NCI-H345 (cell line): ENCODE data around the gene SDSL.

Experiments used
- DNase-seq: peaks from one replicate; lab custom pipeline; 2025; lab: John Stamatoyannopoulos, UW

The SDSL gene

GRCh38 chr12:113420996-113421595 is 1.1 kb upstream of the SDSL start:
- DNase-seq, result no peak

GRCh38 chr12:113422886-113423669 is 898 bp downstream of the SDSL start:
- no peak for DNase-seq

DNA sequence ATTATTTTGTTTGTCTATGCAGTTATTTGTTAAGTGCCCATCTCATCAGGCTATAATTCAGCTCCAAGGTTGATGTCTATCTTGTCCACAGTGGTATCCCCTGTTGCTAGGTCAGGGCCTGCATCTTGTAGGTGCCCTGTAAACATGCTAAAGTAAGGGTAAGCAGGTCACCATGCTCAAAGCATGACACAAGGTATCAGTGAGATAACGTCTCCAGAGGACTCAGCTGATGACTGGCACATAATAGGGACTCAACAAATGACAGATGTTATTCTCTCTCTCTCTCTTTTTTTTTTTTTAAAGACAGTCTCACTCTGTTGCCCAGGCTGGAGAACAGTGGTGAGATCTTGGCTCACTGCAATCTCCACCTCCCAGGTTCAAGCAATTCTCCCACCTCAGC is 2.3 kb downstream of the SDSL start:
- no peak for DNase-seq

DNA sequence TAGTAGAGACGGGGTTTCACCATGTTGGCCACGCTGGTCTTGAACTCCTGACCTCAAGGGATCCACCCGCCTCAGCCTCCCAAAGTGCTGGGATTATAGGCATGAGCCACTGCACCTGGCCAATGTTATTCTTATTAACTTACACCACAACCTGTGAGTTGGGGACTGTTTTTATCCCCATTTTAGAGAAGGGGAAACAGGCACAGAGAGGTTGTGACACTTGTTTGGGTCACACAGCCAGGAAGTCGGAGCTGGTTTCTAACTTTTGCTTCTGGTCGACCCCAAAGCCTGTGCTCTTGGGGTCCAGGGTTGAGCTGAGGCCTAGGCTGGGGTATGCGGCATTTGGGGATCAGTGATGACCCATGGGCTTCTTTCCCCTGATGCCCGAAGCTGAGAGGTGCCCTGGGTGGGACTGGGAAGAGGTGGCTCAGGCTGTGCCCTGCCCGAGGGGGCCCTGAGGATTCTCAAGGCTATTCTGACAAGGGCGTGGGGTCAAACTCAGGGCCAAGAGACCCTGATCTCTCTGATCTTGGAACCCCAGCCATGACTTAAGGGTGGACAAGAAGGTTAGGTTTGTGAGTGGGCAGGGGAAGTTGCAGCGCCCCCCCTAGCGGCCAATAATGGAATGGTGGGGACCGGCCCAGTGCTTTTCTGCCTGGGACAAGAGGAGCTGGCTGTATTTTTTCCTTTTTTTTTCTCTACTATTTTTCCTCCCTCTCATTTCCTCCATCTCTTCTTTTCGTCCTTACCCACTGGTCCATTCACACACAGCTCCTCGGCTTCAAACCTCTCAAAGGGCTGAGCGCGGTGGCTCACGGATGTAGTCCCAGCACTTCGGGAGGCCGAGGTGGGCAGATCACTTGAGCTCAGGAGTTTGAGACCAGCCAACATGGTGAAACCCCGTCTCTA is 3.0 kb downstream of the SDSL start:
- no peak for DNase-seq

- no peak for DNase-seq
These were observed 3.8 kb downstream of the SDSL start for GRCh38 chr12:113425960-113426453.

DNA sequence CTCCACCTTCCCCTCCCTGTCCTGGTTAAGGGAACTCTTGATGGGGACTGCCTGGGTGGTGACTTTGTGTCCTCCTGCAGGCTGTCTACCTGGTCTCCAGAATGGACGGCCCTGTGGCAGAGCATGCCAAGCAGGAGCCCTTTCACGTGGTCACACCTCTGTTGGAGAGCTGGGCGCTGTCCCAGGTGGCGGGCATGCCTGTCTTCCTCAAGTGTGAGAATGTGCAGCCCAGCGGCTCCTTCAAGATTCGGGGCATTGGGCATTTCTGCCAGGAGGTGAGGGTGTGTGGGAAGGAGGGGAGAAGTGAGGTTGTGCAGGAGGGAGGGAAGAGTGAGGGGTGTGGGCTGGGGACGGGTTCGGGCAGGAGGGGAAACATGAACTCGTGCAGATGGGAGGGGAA is 5.7 kb downstream of the SDSL start:
- no peak for DNase-seq

- no peak for DNase-seq
These were observed 6.3 kb downstream of the SDSL start for GRCh38 chr12:113428482-113428881.

- DNase-seq, result no peak
These were observed 10.8 kb downstream of the SDSL start for GRCh38 chr12:113432986-113433385.

- DNase-seq, result no peak
These were observed 13.2 kb downstream of the SDSL start for GRCh38 chr12:113435367-113435766.

- DNase-seq, result no peak
These were observed 14.4 kb downstream of the SDSL start for GRCh38 chr12:113436586-113436985.

GRCh38 chr12:113436993-113437728 is 15.0 kb downstream of the SDSL start:
- DNase-seq, result no peak

GRCh38 chr12:113437729-113438100 is 15.5 kb downstream of the SDSL start:
- no peak for DNase-seq

- DNase-seq, result no peak
These were observed 16.5 kb downstream of the SDSL start for GRCh38 chr12:113438523-113439300.

- DNase-seq, result no peak
These were observed 17.1 kb downstream of the SDSL start for GRCh38 chr12:113439301-113439597.

GRCh38 chr12:113439606-113440030 is 17.4 kb downstream of the SDSL start:
- peak; percentile 43 for DNase-seq

- no peak for DNase-seq
These were observed 18.2 kb downstream of the SDSL start for GRCh38 chr12:113440336-113440735.

- DNase-seq, result no peak
These were observed 19.0 kb downstream of the SDSL start for GRCh38 chr12:113440947-113441782.

- DNase-seq, result no peak
These were observed 20.9 kb downstream of the SDSL start for GRCh38 chr12:113443030-113443539.

DNA sequence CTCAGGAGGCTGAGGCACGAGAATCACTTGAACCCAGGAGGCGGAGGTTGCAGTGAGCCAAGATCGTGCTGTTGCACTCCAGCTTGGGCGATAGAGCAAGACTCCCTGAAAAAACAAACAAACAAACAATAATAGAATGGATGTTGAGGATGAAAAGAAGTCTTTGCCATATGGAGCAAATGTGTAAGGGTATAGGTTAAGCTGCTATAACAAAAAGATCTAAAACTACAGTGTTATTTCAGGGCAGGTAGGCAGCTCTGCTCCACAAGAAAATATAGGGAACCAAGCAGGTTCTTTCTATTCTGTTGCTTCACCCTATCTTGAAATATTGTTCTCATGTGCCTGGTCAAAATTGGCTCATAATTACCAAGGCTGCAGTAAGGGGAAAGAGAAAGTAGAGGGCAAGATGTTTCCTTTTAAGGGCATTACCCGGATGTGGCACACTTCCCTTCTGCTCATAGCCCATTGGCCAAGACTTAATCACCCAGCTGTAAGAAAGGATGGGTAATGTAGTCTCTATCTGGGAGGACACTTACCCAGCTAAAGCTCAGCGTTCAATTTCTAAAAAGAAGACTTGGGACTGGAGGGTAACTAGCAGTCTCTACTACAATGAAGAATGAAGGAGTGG is 23.5 kb downstream of the SDSL start:
- DNase-seq, result no peak

GRCh38 chr12:113448873-113449272 is 26.7 kb downstream of the SDSL start:
- DNase-seq, result no peak
